Testis (tissue), 2 donors: Measurements from ENCODE around the gene RANBP9.

ENCODE experiments used
- POLR2A ChIP-seq: fragments of 450-650 bp; IDR thresholded peaks from one replicate; pipeline ENCODE4 v1.6.1; 2017; ENCODE audit warnings: antibody characterized with exemption, mild to moderate bottlenecking, moderate library complexity
- TF ChIP-seq, protein P1 (sequence below), 3 experiments: fragments of 450-650 bp in 2 of 3; fragments of 200-600 bp in 1 of 3; sonication (generic) in 1 of 3; IDR thresholded peaks; one replicate each; pipeline ENCODE4 v1.5.1; 2016 to 2019; ENCODE audit warnings: antibody characterized with exemption in 3 of 3, mild to moderate bottlenecking in 2 of 3, moderate library complexity in 1 of 3

DNA sequence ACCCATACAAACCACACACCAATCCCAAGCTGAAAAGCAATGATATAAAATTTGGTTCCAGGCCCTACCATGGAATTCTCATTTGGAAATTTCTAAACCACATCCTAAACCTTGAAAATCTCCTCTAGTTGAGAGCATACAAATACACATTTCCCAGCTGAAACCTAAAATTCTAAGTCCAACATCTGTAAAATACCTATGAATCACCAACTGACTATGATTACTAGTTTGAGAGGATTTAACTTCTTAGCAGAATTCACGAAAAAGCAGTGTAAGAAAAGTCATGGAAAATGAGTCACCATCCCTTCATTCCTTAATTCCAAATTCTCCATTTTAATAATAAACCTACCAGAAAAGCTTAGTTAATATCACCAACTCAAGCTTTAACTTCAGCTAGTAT is 15.4 kb downstream of the RANBP9 start:
- TF ChIP-seq POLR2A: no peak
- TF ChIP-seq, protein P1, sequence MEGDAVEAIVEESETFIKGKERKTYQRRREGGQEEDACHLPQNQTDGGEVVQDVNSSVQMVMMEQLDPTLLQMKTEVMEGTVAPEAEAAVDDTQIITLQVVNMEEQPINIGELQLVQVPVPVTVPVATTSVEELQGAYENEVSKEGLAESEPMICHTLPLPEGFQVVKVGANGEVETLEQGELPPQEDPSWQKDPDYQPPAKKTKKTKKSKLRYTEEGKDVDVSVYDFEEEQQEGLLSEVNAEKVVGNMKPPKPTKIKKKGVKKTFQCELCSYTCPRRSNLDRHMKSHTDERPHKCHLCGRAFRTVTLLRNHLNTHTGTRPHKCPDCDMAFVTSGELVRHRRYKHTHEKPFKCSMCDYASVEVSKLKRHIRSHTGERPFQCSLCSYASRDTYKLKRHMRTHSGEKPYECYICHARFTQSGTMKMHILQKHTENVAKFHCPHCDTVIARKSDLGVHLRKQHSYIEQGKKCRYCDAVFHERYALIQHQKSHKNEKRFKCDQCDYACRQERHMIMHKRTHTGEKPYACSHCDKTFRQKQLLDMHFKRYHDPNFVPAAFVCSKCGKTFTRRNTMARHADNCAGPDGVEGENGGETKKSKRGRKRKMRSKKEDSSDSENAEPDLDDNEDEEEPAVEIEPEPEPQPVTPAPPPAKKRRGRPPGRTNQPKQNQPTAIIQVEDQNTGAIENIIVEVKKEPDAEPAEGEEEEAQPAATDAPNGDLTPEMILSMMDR (IDR thresholded peaks at IDR 0.05): no peak
